Spleen (tissue), 11 donors: ENCODE measurements around the gene TAAR5. TPM values are rescaled to one million over a fixed set of nuclear protein-coding genes. Genes with fewer than 3 reads are reported as not detected.

Source experiments
- DNase-seq: peaks from one replicate; pipeline ENCODE4 v3.0.0-alpha.2; 2020
- H3K27ac ChIP-seq, 8 donors: fragments of 200-600 bp; sonication (generic) in 7 of 8; 1 replicate in 4 of 8; 2 replicates in 4 of 8; pipeline versions ENCODE4 v1.5.0 to v1.8.0; 2016 to 2021; ENCODE audit warnings: inconsistent platforms in 4 of 8, mild to moderate bottlenecking in 4 of 8, moderate library complexity in 1 of 8
- H3K27me3 ChIP-seq, 7 donors: fragments of 200-600 bp; sonication (generic) in 6 of 7; replicated peaks in 1 of 7; 1 replicate in 4 of 7; 2 replicates in 3 of 7; pipeline versions ENCODE4 v1.5.0 to v1.8.0; 2016 to 2021; ENCODE audit warnings: inconsistent platforms in 3 of 7, mild to moderate bottlenecking in 1 of 7
- H3K36me3 ChIP-seq, 6 donors: fragments of 200-600 bp; sonication (generic) in 5 of 6; 1 replicate in 4 of 6; 2 replicates in 2 of 6; pipeline versions ENCODE4 v1.5.0 to v1.8.0; 2016 to 2021; ENCODE audit warnings: inconsistent platforms in 2 of 6
- H3K4me1 ChIP-seq, 6 donors: fragments of 200-600 bp; sonication (generic) in 5 of 6; 1 replicate in 3 of 6; 2 replicates in 3 of 6; pipeline versions ENCODE4 v1.5.0 to v1.8.0; 2016 to 2021; ENCODE audit warnings: inconsistent platforms in 3 of 6
- H3K4me3 ChIP-seq, 8 donors: fragments of 200-600 bp; sonication (generic) in 7 of 8; 1 replicate in 4 of 8; 2 replicates in 4 of 8; pipeline versions ENCODE4 v1.5.0 to v1.8.0; 2016 to 2021; ENCODE audit warnings: inconsistent platforms in 4 of 8, mild to moderate bottlenecking in 4 of 8, moderate library complexity in 2 of 8
- H3K9me3 ChIP-seq, 8 donors: fragments of 200-600 bp; sonication (generic) in 7 of 8; 1 replicate in 4 of 8; 2 replicates in 4 of 8; pipeline versions ENCODE4 v1.5.0 to v1.8.0; 2016 to 2021; ENCODE audit warnings: inconsistent platforms in 4 of 8
- POLR2A ChIP-seq, 3 donors: fragments of 450-650 bp; IDR thresholded peaks; one replicate each; pipeline ENCODE4 v1.5.1; 2017; ENCODE audit warnings: antibody characterized with exemption in 3 of 3, mild to moderate bottlenecking in 1 of 3
- POLR2AphosphoS5 ChIP-seq, 3 donors: sonication (generic); formaldehyde crosslinking; IDR thresholded peaks; one replicate each; pipeline ENCODE4 v1.5.1; 2017; ENCODE audit warnings: antibody characterized with exemption in 3 of 3
- WGBS, 5 donors: extraction: QIAGEN DNeasy Blood & Tissue Kit in 3 of 5; methylation state at CpG; one replicate each; pipeline versions ENCODE4 v1.1.5 to v1.1.7; 2013 to 2018; 5-methylcytosine and 5-hydroxymethylcytosine counted together
- intact Hi-C: fragments of 100-400 bp; cut with DNase I; formaldehyde crosslinking; loops from one replicate; pipeline ENCODE4 v1.15.0; 2023; ENCODE audit warnings: low total_unique reads
- polyA plus RNA-seq, 3 donors: library from polyadenylated mRNA; stranded (reverse); fragments of 200-250 nt; gene quantifications; one replicate each; pipeline ENCODE4 v1.2.1, GENCODE V29; 2013
- total RNA-seq, 7 donors: library from RNA; depleted of rRNA in 3 of 7; stranded (reverse); fragments of >200 nt in 3 of 7; fragmentation: NEBNext Ultra II Directional in 4 of 7; extraction: Animal tissue kit (Norgen Biotek cat#: 25700) in 4 of 7; gene quantifications; one replicate each; pipeline versions ENCODE4 v1.1.0 to v1.2.1, GENCODE V29; 2016 to 2021
- TF ChIP-seq, protein P1 (sequence below), 11 experiments: fragments of 200-600 bp in 7 of 11; fragments of 450-650 bp in 4 of 11; sonication (generic) in 4 of 11; IDR thresholded peaks in 8 of 11; conservative IDR thresholded peaks in 3 of 11; 1 replicate in 7 of 11; 2 replicates in 4 of 11; pipeline versions ENCODE4 v1.4.0 to v1.8.0; 2016 to 2021; ENCODE audit warnings: antibody characterized with exemption in 11 of 11, inconsistent platforms in 4 of 11, mild to moderate bottlenecking in 1 of 11
- donor health status: healthy with polysubstance abuse.
- donor health status: DM: no; HTN: no; CAD: no; lungs with moderate emphysema.
- donor health status: DM: no; HTN: no; CAD: no.
- donor health status: Bipolar disorder and iron deficiency.
- donor health status: healthy.
- donor health status: DM: no; HTN: no; CAD: no.
- donor health status: DM: yes; HTN: yes; CAD: no.

Gene TAAR5
- total and polyA plus RNA-seq, 10 donors: 0.10 TPM; not detected in 9

GRCh38 chr6:132587424-132587823, 2.1 kb downstream of the TAAR5 start:
- intact Hi-C loops: no loop called here
- Histone ChIP-seq H3K4me1 (peaks cover 0 to 5% (median 0%) of the 10 kb centered on the region in 6 donors), H3K27ac (peak overlapping the region in 4 of 8 donors; percentile 38 to 68 (median 52)), H3K36me3 (no peaks in the 10 kb centered on the region), H3K9me3 (no peaks in the 10 kb centered on the region), H3K4me3 (no peak overlapping the region), H3K27me3 (no peaks in the 10 kb centered on the region)
- WGBS, 5 donors: 28 to 52% (median 31%) methylated on average over 2 of the region's 2 CpGs
- no peak for DNase-seq
- no peak for TF ChIP-seq POLR2AphosphoS5 (IDR thresholded peaks at IDR 0.05)
- TF ChIP-seq, protein P1, sequence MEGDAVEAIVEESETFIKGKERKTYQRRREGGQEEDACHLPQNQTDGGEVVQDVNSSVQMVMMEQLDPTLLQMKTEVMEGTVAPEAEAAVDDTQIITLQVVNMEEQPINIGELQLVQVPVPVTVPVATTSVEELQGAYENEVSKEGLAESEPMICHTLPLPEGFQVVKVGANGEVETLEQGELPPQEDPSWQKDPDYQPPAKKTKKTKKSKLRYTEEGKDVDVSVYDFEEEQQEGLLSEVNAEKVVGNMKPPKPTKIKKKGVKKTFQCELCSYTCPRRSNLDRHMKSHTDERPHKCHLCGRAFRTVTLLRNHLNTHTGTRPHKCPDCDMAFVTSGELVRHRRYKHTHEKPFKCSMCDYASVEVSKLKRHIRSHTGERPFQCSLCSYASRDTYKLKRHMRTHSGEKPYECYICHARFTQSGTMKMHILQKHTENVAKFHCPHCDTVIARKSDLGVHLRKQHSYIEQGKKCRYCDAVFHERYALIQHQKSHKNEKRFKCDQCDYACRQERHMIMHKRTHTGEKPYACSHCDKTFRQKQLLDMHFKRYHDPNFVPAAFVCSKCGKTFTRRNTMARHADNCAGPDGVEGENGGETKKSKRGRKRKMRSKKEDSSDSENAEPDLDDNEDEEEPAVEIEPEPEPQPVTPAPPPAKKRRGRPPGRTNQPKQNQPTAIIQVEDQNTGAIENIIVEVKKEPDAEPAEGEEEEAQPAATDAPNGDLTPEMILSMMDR (IDR thresholded peaks at IDR 0.05 in 8 of 11, conservative IDR thresholded peaks at IDR 0.05 in 3 of 11): no peak
- no peak for TF ChIP-seq POLR2A (IDR thresholded peaks at IDR 0.05)

GRCh38 chr6:132584698-132585097, 4.8 kb downstream of the TAAR5 start:
- Histone ChIP-seq H3K36me3 (no peaks in the 10 kb centered on the region), H3K4me3 (no peak overlapping the region), H3K9me3 (peaks cover 0 to 9% (median 0%) of the 10 kb centered on the region in 8 donors), H3K27me3 (no peaks in the 10 kb centered on the region), H3K4me1 (peaks cover 0 to 3% (median 0%) of the 10 kb centered on the region in 6 donors), H3K27ac (no peak overlapping the region)
- intact Hi-C loops: no loop called here
- WGBS, 5 donors: 74 to 92% (median 84%) methylated on average over 1 of the region's 1 CpG
- no peak for DNase-seq
- no peak for TF ChIP-seq POLR2A (IDR thresholded peaks at IDR 0.05)
- TF ChIP-seq, protein P1 (IDR thresholded peaks at IDR 0.05 in 8 of 11, conservative IDR thresholded peaks at IDR 0.05 in 3 of 11): no peak
- no peak for TF ChIP-seq POLR2AphosphoS5 (IDR thresholded peaks at IDR 0.05)

- intact Hi-C loops: no loop called here
- no peaks in the 10 kb centered on the region for H3K36me3 ChIP-seq
- H3K4me1 ChIP-seq: no peaks in the 10 kb centered on the region
- no peaks in the 10 kb centered on the region for H3K27me3 ChIP-seq
- DNase-seq: no peak
- H3K9me3 ChIP-seq: no peaks in the 10 kb centered on the region
- TF ChIP-seq, protein P1 (IDR thresholded peaks at IDR 0.05 in 8 of 11, conservative IDR thresholded peaks at IDR 0.05 in 3 of 11): no peak
- TF ChIP-seq POLR2AphosphoS5 (IDR thresholded peaks at IDR 0.05) (no peak), POLR2A (IDR thresholded peaks at IDR 0.05) (no peak)
- no peak overlapping the region for H3K4me3 ChIP-seq
- H3K27ac ChIP-seq: peak overlapping the region in 4 of 8 donors; percentile 22 to 77 (median 66)
Measured at GRCh38 chr6:132571774-132572173, 17.8 kb downstream of the TAAR5 start.

DNA sequence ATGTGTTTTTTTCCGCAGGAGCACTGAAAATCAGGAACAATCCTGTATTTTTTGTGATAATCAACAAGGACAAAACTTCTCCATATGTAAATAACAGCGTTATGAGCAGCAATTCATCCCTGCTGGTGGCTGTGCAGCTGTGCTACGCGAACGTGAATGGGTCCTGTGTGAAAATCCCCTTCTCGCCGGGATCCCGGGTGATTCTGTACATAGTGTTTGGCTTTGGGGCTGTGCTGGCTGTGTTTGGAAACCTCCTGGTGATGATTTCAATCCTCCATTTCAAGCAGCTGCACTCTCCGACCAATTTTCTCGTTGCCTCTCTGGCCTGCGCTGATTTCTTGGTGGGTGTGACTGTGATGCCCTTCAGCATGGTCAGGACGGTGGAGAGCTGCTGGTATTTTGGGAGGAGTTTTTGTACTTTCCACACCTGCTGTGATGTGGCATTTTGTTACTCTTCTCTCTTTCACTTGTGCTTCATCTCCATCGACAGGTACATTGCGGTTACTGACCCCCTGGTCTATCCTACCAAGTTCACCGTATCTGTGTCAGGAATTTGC, 19.2 kb downstream of the TAAR5 start, which contains the start of gene TAAR6:
Gene TAAR6, plus strand, starts transcription at position 102 of the 557 bp plus-strand sequence. Its CDS starts 0 bp downstream, at position 102.
- Histone ChIP-seq H3K27me3 (no peaks in the 10 kb centered on the region), H3K36me3 (no peaks in the 10 kb centered on the region), H3K27ac (peak within 1 kb of the TSS in 2 of 8 donors; percentile 63 to 77), H3K4me3 (no peak within 1 kb of the TSS), H3K9me3 (no peaks in the 10 kb centered on the region), H3K4me1 (no peaks in the 10 kb centered on the region)
- TF ChIP-seq POLR2A (IDR thresholded peaks at IDR 0.05) (no peak), POLR2AphosphoS5 (IDR thresholded peaks at IDR 0.05) (no peak)
- TF ChIP-seq, protein P1 (IDR thresholded peaks at IDR 0.05 in 8 of 11, conservative IDR thresholded peaks at IDR 0.05 in 3 of 11): no peak
- 88 to 92% (median 90%) methylated on average over 15 of the region's 15 CpGs for WGBS, 5 donors
- intact Hi-C loops: no loop called here
- no peak for DNase-seq
